D341Med (cell line): ENCODE results near the gene EVA1C.
"Not testable (repeated sequence)": the region's sequence is repeated elsewhere in the genome, so short reads cannot be mapped to it uniquely, and the experiment has no call there.

ENCODE experiments used
- DNase-seq: peaks from one replicate; pipeline ENCODE4 v3.0.0; 2012; ENCODE audit warnings: low spot score

EVA1C gene

GRCh38 chr21:32462564-32462963, 50.1 kb downstream of the EVA1C start:
- not testable (repeated sequence) for DNase-seq

- DNase-seq = no peak
These were observed 50.9 kb downstream of the EVA1C start for GRCh38 chr21:32463367-32463766.

GRCh38 chr21:32463889-32464300, 51.4 kb downstream of the EVA1C start:
- DNase-seq = no peak

- no peak for DNase-seq
These were observed 54.8 kb downstream of the EVA1C start for GRCh38 chr21:32467291-32467690.

GRCh38 chr21:32468681-32469111, 56.2 kb downstream of the EVA1C start:
- DNase-seq = no peak

- DNase-seq = no peak
These were observed 57.1 kb downstream of the EVA1C start for GRCh38 chr21:32469628-32470027.

GRCh38 chr21:32470206-32470605, 57.7 kb downstream of the EVA1C start:
- no peak for DNase-seq

GRCh38 chr21:32472890-32473765, 60.6 kb downstream of the EVA1C start:
- DNase-seq = no peak

GRCh38 chr21:32474179-32475059, 61.9 kb downstream of the EVA1C start:
- no peak for DNase-seq

- no peak for DNase-seq
These were observed 62.8 kb downstream of the EVA1C start for GRCh38 chr21:32475162-32475812.

- DNase-seq = no peak
These were observed 64.3 kb downstream of the EVA1C start for GRCh38 chr21:32476661-32477423.

GRCh38 chr21:32477424-32477745, 64.9 kb downstream of the EVA1C start:
- no peak for DNase-seq

- no peak for DNase-seq
These were observed 69.4 kb downstream of the EVA1C start for GRCh38 chr21:32481875-32482408.

- DNase-seq = no peak
These were observed 70.2 kb downstream of the EVA1C start for GRCh38 chr21:32482565-32483292.

GRCh38 chr21:32483293-32483595, 70.7 kb downstream of the EVA1C start:
- DNase-seq = no peak

GRCh38 chr21:32484706-32485380, 72.3 kb downstream of the EVA1C start:
- no peak for DNase-seq

- DNase-seq = no peak
These were observed 79.9 kb downstream of the EVA1C start for GRCh38 chr21:32492376-32492775.

GRCh38 chr21:32494934-32495709, 82.6 kb downstream of the EVA1C start:
- no peak for DNase-seq

GRCh38 chr21:32496568-32496967, 84.1 kb downstream of the EVA1C start:
- no peak for DNase-seq
